SU-DHL-6 (cell line): ENCODE results near the gene BANP.

Experiments
- CTCF ChIP-seq: fragments of 200-600 bp; sonication (generic); IDR thresholded peaks from one replicate; pipeline ENCODE4 v1.5.1; 2017; ENCODE audit warnings: antibody characterized with exemption, mild to moderate bottlenecking, low read length, moderate library complexity; ENCODE audit not compliant: insufficient read depth, poor library complexity, severe bottlenecking
- EZH2phosphoT487 ChIP-seq: fragments of 200-600 bp; sonication (generic), shearing (Covaris generic); conservative IDR thresholded peaks from 2 replicates; pipeline ENCODE4 v1.6.1; 2018; ENCODE audit warnings: mild to moderate bottlenecking, antibody characterized with exemption, low read length, moderate library complexity, mixed read lengths

DNA sequence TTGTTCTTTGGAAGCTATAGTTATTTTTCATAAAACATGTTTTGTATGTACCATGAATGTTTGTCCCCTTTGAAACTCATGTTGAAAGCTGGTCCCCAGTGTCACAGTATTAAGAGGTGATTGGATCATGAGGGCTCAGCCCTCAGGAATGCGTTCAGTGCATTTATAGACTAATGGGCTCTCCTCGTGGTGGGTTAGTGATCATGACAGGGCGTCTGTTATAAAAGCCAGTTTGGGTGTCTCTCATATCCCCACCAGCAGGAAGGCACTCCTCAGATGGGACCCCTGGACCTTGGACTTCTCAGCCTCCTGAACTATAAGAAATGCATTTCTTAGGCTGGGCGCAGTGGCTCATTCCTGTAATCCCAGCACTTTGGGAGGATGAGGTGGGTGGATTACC lies 10.4 kb downstream of the BANP start:
- no peak for TF ChIP-seq CTCF
- no peak for TF ChIP-seq EZH2phosphoT487
